GM19395 (cell line): Measurements from ENCODE around the gene RPAIN.

Experiments used
- ATAC-seq: cut with Tn5 transposase; IDR thresholded peaks from one replicate; pipeline ENCODE4 v1.9.1; 2021; ENCODE audit warnings: mild to moderate bottlenecking, moderate library complexity; ENCODE audit not compliant: unreplicated experiment

Gene RPAIN

DNA sequence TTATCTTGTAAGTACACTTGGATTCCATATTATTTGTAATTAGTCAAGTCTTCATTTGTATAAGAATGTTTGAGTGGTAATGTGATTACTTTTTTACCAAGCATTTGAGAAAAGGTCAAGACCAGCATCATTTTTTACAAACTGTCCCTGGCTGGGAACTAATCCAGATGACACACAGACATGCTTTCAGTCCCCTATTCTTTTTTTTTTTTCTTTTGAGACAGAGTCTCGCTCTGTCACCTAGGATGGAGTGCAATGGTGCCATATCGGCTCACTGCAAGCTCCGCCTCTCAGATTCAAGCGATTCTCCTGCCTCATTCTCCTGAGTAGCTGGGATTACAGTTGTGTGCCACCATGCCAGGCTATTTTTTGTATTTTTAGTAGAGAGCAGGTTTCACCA is 61.5 kb downstream of the RPAIN start:
- no peak for ATAC-seq
